ENCODE data around the gene PUS3.
A peak's percentile ranks its signal among the peaks of the same experiment; 100 is the strongest.

The PUS3 gene

DNA sequence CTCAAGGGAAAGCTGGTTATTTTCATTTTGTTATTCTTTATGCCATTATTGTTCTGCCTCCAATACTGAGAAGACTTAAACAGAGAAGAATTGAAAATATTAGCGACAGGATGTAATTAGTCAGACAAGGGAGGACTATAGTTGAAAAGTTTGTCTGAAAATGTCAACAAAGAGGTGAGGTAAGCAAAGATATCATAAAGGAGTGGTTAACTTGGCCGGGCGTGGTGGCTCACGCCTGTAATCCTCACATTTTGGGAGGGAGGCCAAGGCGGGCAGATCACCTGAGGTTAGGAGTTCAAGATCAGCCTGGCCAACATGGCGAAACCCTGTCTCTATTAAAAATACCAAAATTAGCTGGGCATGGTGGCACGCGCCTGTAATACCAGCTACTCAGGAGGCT is 19.6 kb downstream of the PUS3 start:
- POLR2A ChIA-PET, result no interaction called here
- CTCF ChIA-PET, result no interaction called here
- no peaks in the 10 kb centered on the region for H3K9me3 ChIP-seq (ENCODE audit: control extremely low read depth in 1 of 5, control insufficient read depth in 4 of 5, insufficient read depth in 2 of 5, low read depth in 1 of 5, low read length in 4 of 5)
- DNase-seq, result no peak
- WGBS (ENCODE audit: insufficient coverage), result 85% methylated on average over 8 of the region's 8 CpGs
- H3K27ac ChIP-seq (ENCODE audit: insufficient read depth in 1 of 2, low read depth in 1 of 2, low read length in 2 of 2, poor library complexity in 1 of 2, severe bottlenecking in 2 of 2), result no peak overlapping the region
- H3K4me1 ChIP-seq (ENCODE audit: control extremely low read depth in 1 of 4, control insufficient read depth in 4 of 4, insufficient read depth in 4 of 4, low read length in 3 of 4), result peaks cover 3 to 14% (median 13%) of the 10 kb centered on the region in 4 experiments
- H3K27me3 ChIP-seq (replicated peaks in 2 of 5; ENCODE audit: control insufficient read depth in 4 of 5, insufficient read depth in 5 of 5, low read length in 4 of 5), result peaks cover 0 to 13% (median 2%) of the 10 kb centered on the region in 5 experiments
- no peak overlapping the region for H3K4me3 ChIP-seq (ENCODE audit: control insufficient read depth in 1 of 7, extremely low read depth in 1 of 7, insufficient read depth in 4 of 7, low read depth in 2 of 7, low read length in 6 of 7)
- H3K36me3 ChIP-seq (ENCODE audit: control insufficient read depth in 4 of 4, insufficient read depth in 4 of 4, low read length in 3 of 4), result no peaks in the 10 kb centered on the region

DNA sequence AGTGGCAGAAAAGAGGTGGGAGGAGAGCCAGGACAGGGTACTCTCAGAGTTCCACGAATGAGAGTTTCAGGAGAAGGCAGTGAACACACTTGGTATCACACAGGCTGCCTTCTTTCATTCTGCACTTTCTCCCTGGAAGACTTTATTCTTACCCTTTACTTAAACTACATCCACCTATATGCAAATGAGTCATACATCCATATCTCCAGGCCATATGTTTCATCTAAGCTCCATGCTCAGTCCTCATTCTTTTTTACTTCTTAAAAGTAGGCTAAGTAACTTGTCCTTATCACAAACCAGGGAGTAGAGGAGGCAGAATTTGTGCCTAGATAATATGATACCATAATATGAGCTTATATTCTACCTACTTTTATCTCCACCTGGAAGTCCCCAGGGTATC is 21.7 kb downstream of the PUS3 start:
- 83% methylated on average over 1 of the region's 1 CpG for WGBS (ENCODE audit: insufficient coverage)
- DNase-seq, result no peak
- CTCF ChIA-PET, result interaction anchor here (1.0 kb wide), 1 partner anchor 158 kb away, joined by 3 read pairs; no protein-coding TSS in a partner anchor
- Histone ChIP-seq H3K36me3 (ENCODE audit: control insufficient read depth in 4 of 4, insufficient read depth in 4 of 4, low read length in 3 of 4) (no peaks in the 10 kb centered on the region), H3K4me3 (ENCODE audit: control insufficient read depth in 1 of 7, extremely low read depth in 1 of 7, insufficient read depth in 4 of 7, low read depth in 2 of 7, low read length in 6 of 7) (no peak overlapping the region), H3K4me1 (ENCODE audit: control extremely low read depth in 1 of 4, control insufficient read depth in 4 of 4, insufficient read depth in 4 of 4, low read length in 3 of 4) (no peaks in the 10 kb centered on the region), H3K27ac (ENCODE audit: insufficient read depth in 1 of 2, low read depth in 1 of 2, low read length in 2 of 2, poor library complexity in 1 of 2, severe bottlenecking in 2 of 2) (no peak overlapping the region), H3K27me3 (replicated peaks in 2 of 5; ENCODE audit: control insufficient read depth in 4 of 5, insufficient read depth in 5 of 5, low read length in 4 of 5) (peaks cover 0 to 9% (median 2%) of the 10 kb centered on the region in 5 experiments), H3K9me3 (ENCODE audit: control extremely low read depth in 1 of 5, control insufficient read depth in 4 of 5, insufficient read depth in 2 of 5, low read depth in 1 of 5, low read length in 4 of 5) (no peaks in the 10 kb centered on the region)
- POLR2A ChIA-PET, result interaction anchor here (0.7 kb wide), 1 partner anchor 254 kb away, joined by 3 read pairs; no protein-coding TSS in a partner anchor

DNA sequence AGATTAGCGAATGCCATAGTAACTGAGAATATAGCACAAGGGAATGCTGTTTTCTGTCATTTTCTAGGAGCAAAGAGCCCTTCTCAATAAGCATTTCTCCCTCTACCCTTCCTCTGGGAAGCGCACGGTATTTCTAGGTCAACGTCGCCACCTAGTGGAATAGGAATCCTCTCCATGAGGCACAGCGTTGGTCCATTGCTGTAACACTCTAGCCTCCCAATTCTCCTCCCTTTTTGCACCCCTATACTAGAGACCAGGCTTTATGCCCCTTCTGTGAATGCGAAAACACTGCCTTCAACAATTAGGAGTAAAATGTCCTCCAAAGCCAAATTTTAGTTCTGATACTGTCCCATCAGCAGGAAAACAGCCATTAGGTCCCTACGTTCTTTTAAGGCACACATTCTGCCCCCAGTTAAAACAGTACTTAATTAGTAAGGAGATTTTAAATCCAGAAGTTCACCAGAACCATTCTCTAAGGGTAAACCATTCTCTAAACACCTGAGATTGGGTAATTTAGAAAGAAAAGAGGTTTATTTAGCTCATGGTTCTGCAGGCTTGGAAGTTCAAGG is 28.4 kb downstream of the PUS3 start:
- 0% methylated on average over 7 of the region's 8 CpGs for WGBS (ENCODE audit: insufficient coverage)
- H3K4me3 ChIP-seq (ENCODE audit: control insufficient read depth in 1 of 7, extremely low read depth in 1 of 7, insufficient read depth in 4 of 7, low read depth in 2 of 7, low read length in 6 of 7), result no peak overlapping the region
- CTCF ChIA-PET, result interaction anchor here (1.0 kb wide), 1 partner anchor 16 kb away, joined by 4 read pairs; no protein-coding TSS in a partner anchor

DNA sequence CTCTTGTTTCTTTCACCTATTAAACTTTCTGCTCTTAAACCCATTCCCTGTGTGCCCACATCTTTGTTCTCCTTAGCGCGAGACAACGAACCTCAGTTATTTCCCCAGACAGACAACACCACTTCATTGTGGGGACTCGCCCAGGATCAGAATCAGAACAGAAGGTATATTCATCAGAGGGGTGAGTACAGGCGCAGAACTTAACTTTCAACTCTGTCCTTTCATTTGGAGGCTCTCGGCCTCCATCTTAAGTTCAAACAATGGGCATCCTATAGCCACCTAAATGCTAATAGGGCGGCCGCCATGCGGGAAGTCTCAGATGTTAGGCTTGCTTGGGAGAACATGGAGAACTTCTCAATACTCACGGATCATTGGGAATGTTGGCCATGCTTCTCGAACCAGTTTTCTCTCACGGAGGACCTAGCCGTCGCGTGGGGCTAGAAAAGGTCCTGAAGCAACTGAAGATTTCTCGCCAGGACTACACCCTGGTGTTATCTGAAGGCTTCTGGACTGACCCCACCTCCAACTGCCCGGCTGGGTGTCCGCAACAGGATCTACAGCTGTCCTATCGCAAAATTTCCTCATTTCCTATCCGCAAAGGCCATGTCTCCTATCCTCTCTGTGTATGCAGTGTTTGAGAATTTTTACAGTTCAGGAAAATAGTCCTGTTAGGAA is 29.0 kb downstream of the PUS3 start:
- 87% methylated on average over 9 of the region's 20 CpGs for WGBS (ENCODE audit: insufficient coverage)
- Histone ChIP-seq H3K4me3 (ENCODE audit: control insufficient read depth in 1 of 7, extremely low read depth in 1 of 7, insufficient read depth in 4 of 7, low read depth in 2 of 7, low read length in 6 of 7) (no peak overlapping the region), H3K27me3 (replicated peaks in 2 of 5; ENCODE audit: control insufficient read depth in 4 of 5, insufficient read depth in 5 of 5, low read length in 4 of 5) (peaks cover 0 to 3% (median 0%) of the 10 kb centered on the region in 5 experiments), H3K36me3 (ENCODE audit: control insufficient read depth in 4 of 4, insufficient read depth in 4 of 4, low read length in 3 of 4) (no peaks in the 10 kb centered on the region), H3K27ac (ENCODE audit: insufficient read depth in 1 of 2, low read depth in 1 of 2, low read length in 2 of 2, poor library complexity in 1 of 2, severe bottlenecking in 2 of 2) (no peak overlapping the region), H3K9me3 (ENCODE audit: control extremely low read depth in 1 of 5, control insufficient read depth in 4 of 5, insufficient read depth in 2 of 5, low read depth in 1 of 5, low read length in 4 of 5) (peaks cover 0 to 12% (median 8%) of the 10 kb centered on the region in 5 experiments), H3K4me1 (ENCODE audit: control extremely low read depth in 1 of 4, control insufficient read depth in 4 of 4, insufficient read depth in 4 of 4, low read length in 3 of 4) (no peaks in the 10 kb centered on the region)
- DNase-seq, result no peak
- ChIA-PET CTCF (interaction anchor here (0.6 to 0.8 kb wide), 2 partner anchors 451 to 744 kb away, joined by 3 read pairs; no protein-coding TSS in a partner anchor), POLR2A (no interaction called here)

More for the DNA sequence above, 28.4 kb downstream of the PUS3 start:
- Histone ChIP-seq H3K27ac (ENCODE audit: insufficient read depth in 1 of 2, low read depth in 1 of 2, low read length in 2 of 2, poor library complexity in 1 of 2, severe bottlenecking in 2 of 2) (no peak overlapping the region), H3K27me3 (replicated peaks in 2 of 5; ENCODE audit: control insufficient read depth in 4 of 5, insufficient read depth in 5 of 5, low read length in 4 of 5) (peaks cover 0 to 3% (median 0%) of the 10 kb centered on the region in 5 experiments), H3K4me1 (ENCODE audit: control extremely low read depth in 1 of 4, control insufficient read depth in 4 of 4, insufficient read depth in 4 of 4, low read length in 3 of 4) (no peaks in the 10 kb centered on the region), H3K9me3 (ENCODE audit: control extremely low read depth in 1 of 5, control insufficient read depth in 4 of 5, insufficient read depth in 2 of 5, low read depth in 1 of 5, low read length in 4 of 5) (peaks cover 0 to 12% (median 8%) of the 10 kb centered on the region in 5 experiments), H3K36me3 (ENCODE audit: control insufficient read depth in 4 of 4, insufficient read depth in 4 of 4, low read length in 3 of 4) (no peaks in the 10 kb centered on the region)
- peak; percentile 39 to 61 (median 52) for DNase-seq
- POLR2A ChIA-PET, result no interaction called here

DNA sequence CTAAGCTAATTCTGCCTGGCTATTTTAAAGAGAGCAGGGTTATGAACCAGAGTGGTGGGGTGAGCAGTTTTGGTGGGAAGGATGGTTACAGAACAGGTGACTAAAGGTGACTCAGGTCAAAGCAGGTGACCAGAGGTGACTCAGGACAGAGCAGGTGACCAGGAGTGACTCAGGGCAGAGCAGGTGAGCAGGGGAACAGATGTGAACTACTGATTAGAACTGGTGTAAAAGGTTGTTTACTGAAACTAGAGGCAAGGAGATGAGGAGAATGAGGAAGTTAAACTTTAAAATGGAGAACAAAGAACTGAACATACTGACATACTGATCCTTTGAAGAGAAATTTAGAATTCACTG is 30.9 kb downstream of the PUS3 start:
- Histone ChIP-seq H3K9me3 (ENCODE audit: control extremely low read depth in 1 of 5, control insufficient read depth in 4 of 5, insufficient read depth in 2 of 5, low read depth in 1 of 5, low read length in 4 of 5) (peaks cover 0 to 12% (median 8%) of the 10 kb centered on the region in 5 experiments), H3K4me3 (ENCODE audit: control insufficient read depth in 1 of 7, extremely low read depth in 1 of 7, insufficient read depth in 4 of 7, low read depth in 2 of 7, low read length in 6 of 7) (no peak overlapping the region), H3K27me3 (replicated peaks in 2 of 5; ENCODE audit: control insufficient read depth in 4 of 5, insufficient read depth in 5 of 5, low read length in 4 of 5) (peaks cover 0 to 4% (median 0%) of the 10 kb centered on the region in 5 experiments), H3K4me1 (ENCODE audit: control extremely low read depth in 1 of 4, control insufficient read depth in 4 of 4, insufficient read depth in 4 of 4, low read length in 3 of 4) (no peaks in the 10 kb centered on the region), H3K36me3 (ENCODE audit: control insufficient read depth in 4 of 4, insufficient read depth in 4 of 4, low read length in 3 of 4) (no peaks in the 10 kb centered on the region), H3K27ac (ENCODE audit: insufficient read depth in 1 of 2, low read depth in 1 of 2, low read length in 2 of 2, poor library complexity in 1 of 2, severe bottlenecking in 2 of 2) (no peak overlapping the region)
- CTCF ChIA-PET, result no interaction called here
- peak in 2 of 3 donors; percentile 33 to 49 for DNase-seq
- POLR2A ChIA-PET, result no interaction called here

DNA sequence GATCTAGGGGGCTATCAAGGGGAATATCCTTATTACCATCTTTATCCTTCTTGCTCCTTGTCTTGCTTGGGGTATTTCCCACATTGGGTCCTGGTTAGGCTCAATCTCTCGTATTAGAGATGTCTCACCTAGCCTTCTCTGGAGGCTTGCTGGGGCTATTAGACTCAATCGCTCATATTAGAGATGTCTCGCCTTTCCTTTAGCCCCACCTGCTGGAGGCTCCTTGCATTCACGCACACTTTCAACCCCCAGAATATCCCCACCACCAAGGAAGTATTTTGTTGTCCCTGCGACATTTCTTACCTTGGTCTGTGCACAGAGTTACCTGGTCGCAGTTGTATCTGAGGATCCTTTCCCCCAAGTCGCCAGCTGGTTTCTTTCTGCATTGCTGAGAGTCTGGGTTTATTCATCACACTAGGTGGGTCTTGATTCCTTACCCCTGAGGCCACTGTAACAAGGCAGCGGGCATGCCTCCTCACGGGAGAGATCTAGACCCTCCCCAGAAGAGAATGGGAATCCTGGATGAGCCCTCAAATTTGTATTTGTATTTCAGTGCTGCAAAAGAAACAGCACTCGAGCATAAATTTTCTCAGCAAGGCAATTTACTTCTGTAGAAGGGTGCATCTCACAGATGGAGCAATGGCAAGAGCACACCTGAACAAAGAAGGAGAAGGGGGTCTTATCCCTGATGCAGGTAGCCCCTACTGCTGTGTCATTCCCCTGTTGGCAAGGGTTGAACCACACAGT is 31.4 kb downstream of the PUS3 start:
- peaks cover 0 to 12% (median 8%) of the 10 kb centered on the region in 5 experiments for H3K9me3 ChIP-seq (ENCODE audit: control extremely low read depth in 1 of 5, control insufficient read depth in 4 of 5, insufficient read depth in 2 of 5, low read depth in 1 of 5, low read length in 4 of 5)
- WGBS (ENCODE audit: insufficient coverage), result 98% methylated on average over 9 of the region's 10 CpGs
- no peak overlapping the region for H3K4me3 ChIP-seq (ENCODE audit: control insufficient read depth in 1 of 7, extremely low read depth in 1 of 7, insufficient read depth in 4 of 7, low read depth in 2 of 7, low read length in 6 of 7)
- H3K27ac ChIP-seq (ENCODE audit: insufficient read depth in 1 of 2, low read depth in 1 of 2, low read length in 2 of 2, poor library complexity in 1 of 2, severe bottlenecking in 2 of 2), result no peak overlapping the region
- ChIA-PET POLR2A (no interaction called here), CTCF (no interaction called here)
- H3K4me1 ChIP-seq (ENCODE audit: control extremely low read depth in 1 of 4, control insufficient read depth in 4 of 4, insufficient read depth in 4 of 4, low read length in 3 of 4), result no peaks in the 10 kb centered on the region
- DNase-seq, result peak in 2 of 3 donors; percentile 13 to 46
- H3K27me3 ChIP-seq (replicated peaks in 2 of 5; ENCODE audit: control insufficient read depth in 4 of 5, insufficient read depth in 5 of 5, low read length in 4 of 5), result peaks cover 0 to 4% (median 0%) of the 10 kb centered on the region in 5 experiments
- H3K36me3 ChIP-seq (ENCODE audit: control insufficient read depth in 4 of 4, insufficient read depth in 4 of 4, low read length in 3 of 4), result no peaks in the 10 kb centered on the region

DNA sequence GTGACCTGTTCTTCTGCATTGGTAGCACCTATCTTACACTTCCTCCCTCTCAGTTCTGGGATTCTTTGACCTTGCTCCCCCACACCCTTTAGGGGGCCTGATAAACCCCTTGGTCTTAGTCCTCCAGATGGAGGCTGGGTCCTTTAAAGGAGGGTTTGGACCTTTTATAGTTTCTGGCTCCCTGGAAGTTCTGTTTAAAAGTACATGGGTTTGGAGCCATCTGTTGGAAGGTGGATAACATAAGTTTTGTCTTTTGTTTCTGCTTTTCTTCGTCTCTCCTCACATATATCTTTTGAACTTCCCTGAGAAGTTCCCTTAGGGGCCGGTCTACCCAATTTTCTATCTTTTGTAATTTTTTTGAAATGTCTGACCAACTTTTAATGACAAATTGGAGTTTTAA is 33.5 kb downstream of the PUS3 start:
- H3K36me3 ChIP-seq (ENCODE audit: control insufficient read depth in 4 of 4, insufficient read depth in 4 of 4, low read length in 3 of 4), result no peaks in the 10 kb centered on the region
- no peak for DNase-seq
- no CpG with 5 or more reads among the region's 2 CpGs for WGBS (ENCODE audit: insufficient coverage)
- CTCF ChIA-PET, result no interaction called here
- peaks cover 1 to 12% (median 8%) of the 10 kb centered on the region in 5 experiments for H3K9me3 ChIP-seq (ENCODE audit: control extremely low read depth in 1 of 5, control insufficient read depth in 4 of 5, insufficient read depth in 2 of 5, low read depth in 1 of 5, low read length in 4 of 5)
- H3K27me3 ChIP-seq (replicated peaks in 2 of 5; ENCODE audit: control insufficient read depth in 4 of 5, insufficient read depth in 5 of 5, low read length in 4 of 5), result peaks cover 0 to 4% (median 0%) of the 10 kb centered on the region in 5 experiments
- H3K4me1 ChIP-seq (ENCODE audit: control extremely low read depth in 1 of 4, control insufficient read depth in 4 of 4, insufficient read depth in 4 of 4, low read length in 3 of 4), result no peaks in the 10 kb centered on the region
- no peak overlapping the region for H3K27ac ChIP-seq (ENCODE audit: insufficient read depth in 1 of 2, low read depth in 1 of 2, low read length in 2 of 2, poor library complexity in 1 of 2, severe bottlenecking in 2 of 2)
- POLR2A ChIA-PET, result no interaction called here
- no peak overlapping the region for H3K4me3 ChIP-seq (ENCODE audit: control insufficient read depth in 1 of 7, extremely low read depth in 1 of 7, insufficient read depth in 4 of 7, low read depth in 2 of 7, low read length in 6 of 7)
